GM12878 (cell line): ENCODE results near the gene HOXB2.

Experiments
- BRCA1 ChIP-seq: IDR thresholded peaks from 2 replicates; pipeline ENCODE4 v1.6.1; 2011; ENCODE audit warnings: low read depth, low read length, improper control_type of control experiment
- CBX5 ChIP-seq: sonication (generic); IDR thresholded peaks from 2 replicates; pipeline ENCODE4 v1.6.1; 2016; ENCODE audit warnings: low read depth, moderate library complexity, mild to moderate bottlenecking, inconsistent platforms
- CTCF ChIP-seq, 3 experiments: IDR thresholded peaks in 2 of 3; conservative IDR thresholded peaks in 1 of 3; 2 replicates each; pipeline ENCODE4 v1.5.1; 2011; ENCODE audit warnings: low read depth in 3 of 3, low read length in 3 of 3, mild to moderate bottlenecking in 3 of 3, control low read depth in 2 of 3, moderate library complexity in 2 of 3, inconsistent platforms in 1 of 3, mixed read lengths in 1 of 3; ENCODE audit not compliant: control insufficient read depth in 2 of 3, insufficient read depth in 1 of 3; ENCODE audit errors: extremely low read depth in 1 of 3
- EZH2 ChIP-seq: IDR thresholded peaks from 2 replicates; pipeline ENCODE4 v1.6.1; 2012; ENCODE audit warnings: low read depth, mild to moderate bottlenecking, control low read depth, inconsistent platforms, low read length, borderline replicate concordance; ENCODE audit not compliant: control insufficient read depth
- HDAC6 ChIP-seq: fragments of 200-600 bp; sonication (generic); IDR thresholded peaks from one replicate; pipeline ENCODE4 v1.8.0; 2017; ENCODE audit warnings: antibody characterized with exemption; ENCODE audit not compliant: unreplicated experiment
- JUND ChIP-seq: IDR thresholded peaks from 2 replicates; pipeline ENCODE4 v1.6.1; 2012; ENCODE audit warnings: low read depth, mild to moderate bottlenecking, low read length, improper control_type of control experiment, moderate library complexity
- KAT2A ChIP-seq: conservative IDR thresholded peaks from 2 replicates; pipeline ENCODE4 v1.6.1; 2011; ENCODE audit warnings: low read depth, low read length; ENCODE audit not compliant: control insufficient read depth
- POLR2A ChIP-seq: IDR thresholded peaks from 2 replicates; pipeline ENCODE4 v1.6.1; 2011; ENCODE audit warnings: low read depth, mild to moderate bottlenecking, low read length
- POLR2AphosphoS5 ChIP-seq: IDR thresholded peaks from 2 replicates; pipeline ENCODE4 v1.6.1; 2011; ENCODE audit warnings: mild to moderate bottlenecking, low read length, inconsistent platforms
- SREBF1 ChIP-seq: IDR thresholded peaks from 2 replicates; pipeline ENCODE4 v1.6.1; 2012; ENCODE audit warnings: mild to moderate bottlenecking, low read length
- TARDBP ChIP-seq: IDR thresholded peaks from 2 replicates; pipeline ENCODE4 v1.6.1; 2016; ENCODE audit warnings: borderline replicate concordance
- USF1 ChIP-seq: IDR thresholded peaks from 2 replicates; pipeline ENCODE4 v1.6.1; 2011; ENCODE audit warnings: borderline replicate concordance, low read depth, mild to moderate bottlenecking, moderate library complexity, mixed read lengths, low read length; ENCODE audit not compliant: insufficient read depth; ENCODE audit errors: extremely low read length

DNA sequence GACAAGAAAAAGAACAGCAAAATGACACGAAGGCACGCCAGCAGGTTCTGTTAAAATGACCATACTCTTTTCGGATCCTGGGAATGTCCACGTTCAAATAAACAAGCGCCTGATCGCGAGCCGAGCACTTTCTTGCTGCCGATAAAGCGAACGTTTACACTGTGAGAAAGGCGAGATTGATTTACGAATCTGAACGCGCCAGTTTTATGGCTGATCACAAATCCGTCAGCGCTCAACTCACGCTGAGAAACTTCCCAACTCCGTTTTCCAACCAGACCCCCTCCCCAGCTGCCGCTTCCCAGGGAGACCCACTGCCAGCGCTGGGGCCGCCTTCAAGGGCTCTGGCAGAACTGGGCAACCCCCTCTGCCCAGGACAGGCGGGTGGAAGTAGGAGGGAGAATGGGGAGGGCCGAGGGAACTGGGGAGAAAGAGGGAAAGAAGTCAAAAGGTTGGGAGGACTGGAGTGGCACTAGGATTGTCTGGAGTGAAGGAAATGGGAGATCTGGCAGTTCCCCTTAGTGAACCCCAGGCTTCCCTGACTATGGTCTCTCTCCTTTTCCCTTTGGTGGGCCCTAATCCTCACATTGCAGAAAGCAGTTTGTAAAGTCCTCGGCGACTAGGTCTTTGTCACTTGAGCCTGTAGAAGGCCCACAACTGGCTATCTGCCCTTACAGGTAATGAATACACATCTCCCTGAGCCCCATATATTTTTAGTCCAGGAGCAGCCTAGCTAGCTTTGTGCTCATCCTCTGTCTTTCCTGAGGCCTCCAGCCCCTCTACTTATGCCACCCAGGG is 26.3 kb upstream of the HOXB2 start:
- TF ChIP-seq HDAC6 (no peak), CTCF (IDR thresholded peaks at IDR 0.05 in 2 of 3, conservative IDR thresholded peaks at IDR 0.05 in 1 of 3; ENCODE audit: control insufficient read depth in 2 of 3, extremely low read depth in 1 of 3, insufficient read depth in 1 of 3, low read depth in 3 of 3, low read length in 3 of 3) (no peak), SREBF1 (no peak), POLR2AphosphoS5 (no peak), KAT2A (no peak), USF1 (no peak), CBX5 (no peak), POLR2A (no peak), BRCA1 (no peak), EZH2 (no peak), JUND (no peak), TARDBP (no peak)
